Neutrophil (primary cell): ENCODE measurements around the gene FRY.

Source experiments
- H3K27ac ChIP-seq: fragments of 200-600 bp; sonication (generic); 2 replicates; pipeline ENCODE4 v1.5.1; 2016; ENCODE audit warnings: mild to moderate bottlenecking, moderate library complexity
- H3K27me3 ChIP-seq: fragments of 200-600 bp; sonication (generic); 2 replicates; pipeline ENCODE4 v1.6.0; 2016; ENCODE audit warnings: mild to moderate bottlenecking
- H3K36me3 ChIP-seq: fragments of 200-600 bp; sonication (generic); 2 replicates; pipeline ENCODE4 v1.5.1; 2017
- H3K4me1 ChIP-seq, 2 experiments: fragments of 200-600 bp in 1 of 2; sonication (generic) in 1 of 2; 1 replicate in 1 of 2; 2 replicates in 1 of 2; pipeline versions ENCODE4 v1.5.1 to v1.6.1; 2013 to 2016; ENCODE audit warnings: low read depth in 1 of 2, low read length in 1 of 2, mild to moderate bottlenecking in 1 of 2, moderate library complexity in 1 of 2; ENCODE audit not compliant: control insufficient read depth in 1 of 2, insufficient read depth in 1 of 2
- H3K4me3 ChIP-seq, 2 experiments: fragments of 200-600 bp in 1 of 2; sonication (generic) in 1 of 2; 1 replicate in 1 of 2; 2 replicates in 1 of 2; pipeline ENCODE4 v1.5.1; 2013 to 2016; ENCODE audit warnings: low read depth in 1 of 2, low read length in 1 of 2, mild to moderate bottlenecking in 1 of 2, moderate library complexity in 1 of 2
- H3K9me3 ChIP-seq: fragments of 200-600 bp; sonication (generic); 2 replicates; pipeline ENCODE4 v1.5.1; 2016
- CTCF ChIP-seq: fragments of 200-600 bp; sonication (generic); IDR thresholded peaks from 2 replicates; pipeline ENCODE4 v1.5.1; 2016; ENCODE audit warnings: antibody characterized with exemption

Gene FRY

GRCh38 chr13:32246468-32246867 lies 214.9 kb downstream of the FRY start:
- Histone ChIP-seq H3K4me1 (peaks cover 16 to 20% of the 10 kb centered on the region in 2 experiments), H3K36me3 (peaks cover 100% of the 10 kb centered on the region), H3K27me3 (no peaks in the 10 kb centered on the region), H3K9me3 (no peaks in the 10 kb centered on the region), H3K27ac (no peak overlapping the region), H3K4me3 (no peak overlapping the region)
- no peak for TF ChIP-seq CTCF

GRCh38 chr13:32247887-32248286 lies 216.3 kb downstream of the FRY start:
- no peak for TF ChIP-seq CTCF
- no peak overlapping the region for H3K27ac ChIP-seq

GRCh38 chr13:32248801-32249200 lies 217.2 kb downstream of the FRY start:
- peaks cover 100% of the 10 kb centered on the region for H3K36me3 ChIP-seq
- no peak overlapping the region for H3K4me3 ChIP-seq
- H3K27ac ChIP-seq = no peak overlapping the region
- no peak for TF ChIP-seq CTCF
- H3K9me3 ChIP-seq = no peaks in the 10 kb centered on the region
- H3K27me3 ChIP-seq = no peaks in the 10 kb centered on the region
- H3K4me1 ChIP-seq = peaks cover 5 to 6% of the 10 kb centered on the region in 2 experiments

More at GRCh38 chr13:32247887-32248286, 216.3 kb downstream of the FRY start:
- Histone ChIP-seq H3K9me3 (no peaks in the 10 kb centered on the region), H3K4me1 (peaks cover 5 to 9% of the 10 kb centered on the region in 2 experiments), H3K36me3 (peaks cover 100% of the 10 kb centered on the region), H3K4me3 (no peak overlapping the region), H3K27me3 (no peaks in the 10 kb centered on the region)

GRCh38 chr13:32252812-32253438 lies 221.4 kb downstream of the FRY start:
- H3K36me3 ChIP-seq = peaks cover 100% of the 10 kb centered on the region
- no peak for TF ChIP-seq CTCF
- H3K4me3 ChIP-seq = no peak overlapping the region
- H3K9me3 ChIP-seq = no peaks in the 10 kb centered on the region
- no peak overlapping the region for H3K27ac ChIP-seq
- no peaks in the 10 kb centered on the region for H3K27me3 ChIP-seq
- H3K4me1 ChIP-seq = peaks cover 5 to 6% of the 10 kb centered on the region in 2 experiments

GRCh38 chr13:32253911-32254399 lies 222.4 kb downstream of the FRY start:
- no peak for TF ChIP-seq CTCF
- Histone ChIP-seq H3K9me3 (no peaks in the 10 kb centered on the region), H3K4me3 (no peak overlapping the region), H3K27ac (no peak overlapping the region), H3K4me1 (peaks cover under 1% of the 10 kb centered on the region in 2 experiments), H3K27me3 (no peaks in the 10 kb centered on the region), H3K36me3 (peaks cover 100% of the 10 kb centered on the region)
